IMR-90 (cell line): ENCODE measurements around the gene ZNF407. TPM values are rescaled to one million over a fixed set of nuclear protein-coding genes. Genes with fewer than 3 reads are reported as not detected.

Experiments used
- ATAC-seq: fragments of 200-7000 bp; cut with Tn5 transposase; 2 replicates; pipeline ENCODE4 v1.9.1; 2020; ENCODE audit warnings: low read depth, mild to moderate bottlenecking, moderate library complexity
- BruUV-seq: library from RNA; stranded (reverse); fragments of 400-500 nt; replicated peaks from 2 replicates; lab custom pipeline; 2021; lab: Mats Ljungman, UMichigan
- CTCF ChIA-PET: fragments of 300-600 bp; formaldehyde crosslinking; extraction: SDS; loops from one replicate; lab custom pipeline; 2021; ENCODE audit warnings: antibody characterized with exemption; lab: Yijun Ruan, JAX
- POLR2A ChIA-PET: fragments of 300-600 bp; sonication (Branson Sonifier 250); formaldehyde crosslinking; loops from one replicate; lab custom pipeline; 2022; ENCODE audit warnings: antibody characterized with exemption; ENCODE audit not compliant: unreplicated experiment; lab: Charles Lee
- DNase-seq: peaks from one replicate; pipeline ENCODE4 v3.0.0; 2013
- H2AFZ ChIP-seq: replicated peaks from 2 replicates; pipeline ENCODE3; 2013; ENCODE audit warnings: low read length, mild to moderate bottlenecking; ENCODE audit not compliant: poor library complexity
- H2AK5ac ChIP-seq: 2 replicates; pipeline ENCODE4 v1.6.1; 2013; ENCODE audit warnings: low read depth, low read length, inconsistent platforms
- H2AK9ac ChIP-seq: replicated peaks from 2 replicates; pipeline ENCODE3; 2013; ENCODE audit warnings: mild to moderate bottlenecking, low read depth, low read length, moderate library complexity; ENCODE audit not compliant: poor library complexity
- H2BK120ac ChIP-seq: 2 replicates; pipeline ENCODE4 v1.6.1; 2013; ENCODE audit warnings: low read depth, low read length, inconsistent platforms
- H2BK15ac ChIP-seq: 3 replicates; pipeline ENCODE4 v1.6.1; 2013; ENCODE audit warnings: low read depth, low read length, inconsistent platforms
- H2BK20ac ChIP-seq: 2 replicates; pipeline ENCODE4 v1.6.1; 2013; ENCODE audit warnings: low read depth, mild to moderate bottlenecking, inconsistent platforms, low read length, moderate library complexity
- H2BK5ac ChIP-seq: 2 replicates; pipeline ENCODE4 v1.6.1; 2013; ENCODE audit warnings: mild to moderate bottlenecking, low read depth, low read length, inconsistent platforms; ENCODE audit not compliant: poor library complexity, severe bottlenecking
- H3K14ac ChIP-seq: replicated peaks from 2 replicates; pipeline ENCODE4 v1.6.1; 2013; ENCODE audit warnings: low read depth, low read length, inconsistent platforms
- H3K18ac ChIP-seq: 2 replicates; pipeline ENCODE4 v1.6.1; 2013; ENCODE audit warnings: low read depth, low read length, control low read depth
- H3K23ac ChIP-seq: 2 replicates; pipeline ENCODE4 v1.6.1; 2013; ENCODE audit warnings: low read depth, low read length, inconsistent platforms
- H3K27ac ChIP-seq: 2 replicates; pipeline ENCODE4 v1.5.1; 2013; ENCODE audit warnings: mild to moderate bottlenecking, control low read depth, low read length; ENCODE audit not compliant: insufficient read depth
- H3K27me3 ChIP-seq: 2 replicates; pipeline ENCODE4 v1.6.1; 2013; ENCODE audit warnings: low read length; ENCODE audit not compliant: control insufficient read depth, insufficient read depth
- H3K36me3 ChIP-seq: 2 replicates; pipeline ENCODE4 v1.6.1; 2013; ENCODE audit warnings: low read length, mixed read lengths; ENCODE audit not compliant: control insufficient read depth, insufficient read depth
- H3K4ac ChIP-seq: 2 replicates; pipeline ENCODE4 v1.6.1; 2013; ENCODE audit warnings: low read depth, low read length, inconsistent platforms
- H3K4me1 ChIP-seq: 2 replicates; pipeline ENCODE4 v1.6.1; 2013; ENCODE audit warnings: low read length, mixed read lengths; ENCODE audit not compliant: control insufficient read depth, insufficient read depth
- H3K4me2 ChIP-seq: 2 replicates; pipeline ENCODE4 v1.6.1; 2013; ENCODE audit warnings: low read depth, mild to moderate bottlenecking, control low read depth, low read length, moderate library complexity
- H3K4me3 ChIP-seq: 2 replicates; pipeline ENCODE4 v1.5.1; 2013; ENCODE audit warnings: low read depth, mild to moderate bottlenecking, control low read depth, low read length, moderate library complexity; ENCODE audit not compliant: insufficient read depth
- H3K56ac ChIP-seq: 2 replicates; pipeline ENCODE4 v1.6.1; 2013; ENCODE audit warnings: low read length, inconsistent platforms; ENCODE audit not compliant: insufficient read depth; ENCODE audit errors: extremely low read depth
- H3K79me1 ChIP-seq, 2 experiments: 2 replicates each; pipeline ENCODE4 v1.6.1; 2013; ENCODE audit warnings: low read length in 2 of 2, inconsistent platforms in 1 of 2, low read depth in 1 of 2
- H3K9ac ChIP-seq: 2 replicates; pipeline ENCODE4 v1.6.1; 2013; ENCODE audit warnings: low read depth, low read length, control low read depth
- H3K9me1 ChIP-seq: 2 replicates; pipeline ENCODE4 v1.6.1; 2013; ENCODE audit warnings: low read length, inconsistent platforms; ENCODE audit not compliant: insufficient read depth
- H3K9me3 ChIP-seq: 2 replicates; pipeline ENCODE4 v1.6.1; 2013; ENCODE audit warnings: low read length; ENCODE audit not compliant: control insufficient read depth, insufficient read depth
- H4K20me1 ChIP-seq: 2 replicates; pipeline ENCODE4 v1.6.1; 2013; ENCODE audit warnings: low read length, inconsistent platforms; ENCODE audit not compliant: insufficient read depth
- H4K5ac ChIP-seq: 2 replicates; pipeline ENCODE4 v1.6.1; 2013; ENCODE audit warnings: mild to moderate bottlenecking, low read depth, low read length, control low read depth
- H4K8ac ChIP-seq, 2 experiments: 2 replicates each; pipeline ENCODE4 v1.6.1; 2013; ENCODE audit warnings: low read depth in 2 of 2, low read length in 2 of 2, control low read depth in 1 of 2, inconsistent platforms in 1 of 2
- H4K91ac ChIP-seq: 2 replicates; pipeline ENCODE4 v1.6.1; 2013; ENCODE audit warnings: low read depth, low read length, inconsistent platforms; ENCODE audit not compliant: insufficient read depth
- CEBPB ChIP-seq: IDR thresholded peaks from 2 replicates; pipeline ENCODE4 v1.6.1; 2012; ENCODE audit warnings: low read depth, low read length, improper control_type of control experiment
- FOS ChIP-seq: fragments of 150-350 bp; IDR thresholded peaks from 2 replicates; pipeline ENCODE4 v1.6.1; 2016; ENCODE audit warnings: low read depth, low read length
- MAZ ChIP-seq: IDR thresholded peaks from 2 replicates; pipeline ENCODE4 v1.6.1; 2012; ENCODE audit warnings: low read depth, mild to moderate bottlenecking, low read length, improper control_type of control experiment, moderate library complexity, borderline replicate concordance
- RCOR1 ChIP-seq: IDR thresholded peaks from 2 replicates; pipeline ENCODE4 v1.6.1; 2012; ENCODE audit warnings: mild to moderate bottlenecking, low read length, improper control_type of control experiment; ENCODE audit not compliant: insufficient replicate concordance
- RFX5 ChIP-seq: IDR thresholded peaks from 2 replicates; pipeline ENCODE4 v1.8.0; 2012; ENCODE audit warnings: low read depth, mild to moderate bottlenecking, low read length, moderate library complexity
- SMC3 ChIP-seq: fragments of 150-350 bp; IDR thresholded peaks from 2 replicates; pipeline ENCODE4 v1.6.1; 2016; ENCODE audit warnings: low read depth, mild to moderate bottlenecking, antibody characterized with exemption, low read length, moderate library complexity
- WGBS, 2 experiments: methylation state at CpG; one replicate each; pipeline versions ENCODE4 v1.1.5 to v1.1.7; 2013; ENCODE audit warnings: missing lambda C conversion rate in 2 of 2; ENCODE audit not compliant: insufficient read length in 1 of 2; ENCODE audit errors: extremely low coverage in 2 of 2; 5-methylcytosine and 5-hydroxymethylcytosine counted together
- dilution Hi-C: fragments of 300-500 bp; cut with HindIII; formaldehyde crosslinking; loops from one replicate; pipeline ENCODE4 v1.14.3; 2018; ENCODE audit warnings: low sequenced_read_pairs; ENCODE audit not compliant: unreplicated experiment
- in situ Hi-C: fragments of 300-500 bp; cut with MboI; formaldehyde crosslinking; loops from 3 replicates; pipeline ENCODE4 v1.14.3; 2019; ENCODE audit warnings: low sequenced_read_pairs, inconsistent platforms, mixed read lengths
- intact Hi-C: fragments of 100-400 bp; cut with micrococcal nuclease; formaldehyde crosslinking; loops from 2 replicates; pipeline ENCODE4 v1.10.0; 2022
- polyA plus RNA-seq, 3 experiments: library from polyadenylated mRNA; depleted of rRNA; stranded (reverse); fragments of >200 nt; gene quantifications; 2 replicates each; pipeline ENCODE4 v1.2.3, GENCODE V29; 2012; ENCODE audit warnings: low replicate concordance in 1 of 3
- total RNA-seq: library from RNA; depleted of rRNA; stranded (reverse); fragments of >200 nt; gene quantifications from 2 replicates; pipeline ENCODE4 v1.2.3, GENCODE V29; 2012
- TF ChIP-seq, protein P1 (sequence below): fragments of 150-350 bp; IDR thresholded peaks from 2 replicates; pipeline ENCODE4 v1.6.1; 2016; ENCODE audit warnings: low read depth, mild to moderate bottlenecking, low read length, moderate library complexity, borderline replicate concordance
- TF ChIP-seq, protein P2 (sequence below): fragments of 150-350 bp; IDR thresholded peaks from 2 replicates; pipeline ENCODE4 v1.6.1; 2017; ENCODE audit warnings: mild to moderate bottlenecking, antibody characterized with exemption, low read length, low read depth

The ZNF407 gene
- total and polyA plus RNA-seq, 2 of the 4 experiments (the other 2 are of a cell fraction), result 3.1 to 20.1 TPM

DNA sequence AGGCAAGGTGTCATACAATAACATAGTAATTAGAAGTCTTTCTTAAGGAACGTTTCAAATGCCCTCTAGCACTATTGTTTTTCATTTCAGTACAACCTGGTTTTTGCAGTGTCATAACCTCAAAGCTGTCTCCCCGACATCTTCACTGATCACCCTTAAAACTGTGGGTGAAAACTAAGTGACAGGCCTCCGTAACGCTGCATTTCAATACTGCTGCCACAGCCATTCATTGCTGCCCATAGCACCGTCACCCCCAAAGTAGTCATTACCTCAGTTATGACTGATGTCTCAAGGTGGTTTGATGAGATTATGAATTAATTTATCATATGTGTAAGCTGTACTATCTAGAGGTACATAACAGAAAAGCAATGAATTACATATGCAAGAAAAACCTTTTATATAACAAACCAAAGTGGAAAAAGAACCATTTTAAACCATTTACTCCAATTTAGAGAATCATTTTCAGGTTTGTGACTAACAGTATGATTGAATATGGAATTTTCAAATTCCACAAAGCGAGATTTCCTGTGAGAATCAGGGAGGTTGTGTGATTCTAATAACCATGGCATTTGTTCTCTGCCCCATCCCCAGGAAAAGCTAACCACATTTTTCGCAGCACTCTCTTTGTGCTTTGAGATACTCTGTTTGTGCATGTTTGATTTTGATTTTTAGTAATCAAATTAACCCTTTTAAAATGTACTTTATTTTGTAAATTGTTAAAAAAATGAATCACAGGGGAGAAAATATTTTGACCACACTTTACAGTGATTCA lies 348.3 kb downstream of the ZNF407 start (continued):
- TF ChIP-seq, protein P1, sequence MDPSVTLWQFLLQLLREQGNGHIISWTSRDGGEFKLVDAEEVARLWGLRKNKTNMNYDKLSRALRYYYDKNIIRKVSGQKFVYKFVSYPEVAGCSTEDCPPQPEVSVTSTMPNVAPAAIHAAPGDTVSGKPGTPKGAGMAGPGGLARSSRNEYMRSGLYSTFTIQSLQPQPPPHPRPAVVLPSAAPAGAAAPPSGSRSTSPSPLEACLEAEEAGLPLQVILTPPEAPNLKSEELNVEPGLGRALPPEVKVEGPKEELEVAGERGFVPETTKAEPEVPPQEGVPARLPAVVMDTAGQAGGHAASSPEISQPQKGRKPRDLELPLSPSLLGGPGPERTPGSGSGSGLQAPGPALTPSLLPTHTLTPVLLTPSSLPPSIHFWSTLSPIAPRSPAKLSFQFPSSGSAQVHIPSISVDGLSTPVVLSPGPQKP, result no peak

DNA sequence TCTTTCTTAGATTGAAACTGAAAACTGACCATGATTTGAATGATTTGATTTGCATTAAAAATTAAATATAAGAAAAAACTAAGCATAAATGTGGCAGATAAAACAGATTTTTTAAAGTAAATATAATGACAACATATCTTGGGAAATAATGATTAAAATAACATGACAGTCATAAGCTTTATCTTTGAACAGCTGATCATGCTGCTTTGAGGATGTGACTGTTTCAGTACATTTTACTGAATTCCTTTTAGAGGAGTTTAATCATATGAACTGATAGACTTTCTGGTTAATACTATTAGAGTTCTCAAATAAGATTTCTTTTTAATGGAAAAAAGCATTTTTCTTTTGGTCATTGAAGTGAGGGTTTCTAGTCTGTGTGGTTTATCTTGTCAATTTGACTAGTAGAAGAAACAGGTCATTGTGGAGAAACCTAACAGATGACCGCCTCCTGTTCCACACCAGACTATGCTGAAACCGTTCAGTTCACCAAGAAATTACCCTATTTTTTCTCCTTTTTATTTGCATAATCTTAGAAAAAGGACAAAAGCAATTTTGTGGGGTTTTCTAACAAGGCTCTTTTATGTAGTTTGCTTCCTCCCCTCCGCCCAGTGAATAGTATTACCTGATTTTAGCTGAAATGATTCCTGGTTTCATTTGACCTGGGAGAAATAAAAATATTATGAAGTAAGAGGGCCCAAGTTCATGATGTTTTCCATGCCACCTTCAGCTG lies 349.1 kb downstream of the ZNF407 start:
- H2BK5ac ChIP-seq, result no peak overlapping the region
- BruUV-seq, result no TSS peak
- H4K5ac ChIP-seq, result no peak overlapping the region
- DNase-seq (peak; percentile 52), ATAC-seq (no peak)
- H2BK15ac ChIP-seq, result no peak overlapping the region
- no peak overlapping the region for H2AFZ ChIP-seq
- no peak overlapping the region for H3K4me2 ChIP-seq
- no peak overlapping the region for H3K56ac ChIP-seq
- intact Hi-C loops, result loop anchor here (10.0 kb wide), 1 partner anchor 258 kb away; the partner anchor contains the start of gene PTGR3
- no peak overlapping the region for H3K9ac ChIP-seq
- ChIA-PET POLR2A (no interaction called here), CTCF (interaction anchor here (1.4 kb wide), 1 partner anchor 39 kb away, joined by 3 read pairs; no protein-coding TSS in a partner anchor)
- no peak overlapping the region for H4K91ac ChIP-seq
- H3K27me3 ChIP-seq, result no peaks in the 10 kb centered on the region
- dilution Hi-C loops, result no loop called here
- peak overlapping the region; percentile 0; the same call in 1 of the 2 replicates for H3K4ac ChIP-seq
- no peak overlapping the region for H3K27ac ChIP-seq
- peaks cover 13% of the 10 kb centered on the region for H3K4me1 ChIP-seq
- no peaks in the 10 kb centered on the region for H3K9me3 ChIP-seq
- no peak overlapping the region for H3K23ac ChIP-seq
- H3K4me3 ChIP-seq, result no peak overlapping the region
- peak overlapping the region; percentile 38; the same call in 1 of the 2 replicates for H2AK5ac ChIP-seq
- TF ChIP-seq RFX5, result no peak
- TF ChIP-seq SMC3, result no peak
- TF ChIP-seq, protein P2, sequence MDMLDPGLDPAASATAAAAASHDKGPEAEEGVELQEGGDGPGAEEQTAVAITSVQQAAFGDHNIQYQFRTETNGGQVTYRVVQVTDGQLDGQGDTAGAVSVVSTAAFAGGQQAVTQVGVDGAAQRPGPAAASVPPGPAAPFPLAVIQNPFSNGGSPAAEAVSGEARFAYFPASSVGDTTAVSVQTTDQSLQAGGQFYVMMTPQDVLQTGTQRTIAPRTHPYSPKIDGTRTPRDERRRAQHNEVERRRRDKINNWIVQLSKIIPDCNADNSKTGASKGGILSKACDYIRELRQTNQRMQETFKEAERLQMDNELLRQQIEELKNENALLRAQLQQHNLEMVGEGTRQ, result no peak
- TF ChIP-seq RCOR1, result no peak
- TF ChIP-seq CEBPB, result 0 out of 2 replicates have a peak, but pooled peaks have one; percentile 2
- TF ChIP-seq FOS, result no peak
- no peak for TF ChIP-seq MAZ
- peaks cover 3% of the 10 kb centered on the region for H3K9me1 ChIP-seq
- H4K20me1 ChIP-seq, result no peaks in the 10 kb centered on the region
- H3K79me1 ChIP-seq, result peaks cover 0 to 3% of the 10 kb centered on the region in 2 experiments; a peak in 2 of 4 replicates
- in situ Hi-C loops, result no loop called here
- H2AK9ac ChIP-seq, result no peak overlapping the region
- peak overlapping the region; percentile 24; the same call in 1 of the 2 replicates for H3K18ac ChIP-seq
- peak overlapping the region; percentile 59; the same call in 1 of the 2 replicates for H2BK20ac ChIP-seq
- no peak overlapping the region for H4K8ac ChIP-seq
- 0 out of 2 replicates have a peak overlapping the region, but pooled peaks have one; percentile 1 for H2BK120ac ChIP-seq
- WGBS, 2 experiments, result no CpG with 5 or more reads among the region's 3 CpGs
- H3K14ac ChIP-seq, result 0 out of 2 replicates have a peak overlapping the region, but pooled peaks have one; percentile 62
- no peaks in the 10 kb centered on the region for H3K36me3 ChIP-seq
